Activated gamma-delta T cell (primary cell): ENCODE measurements around the gene ANKS4B.
"Not testable (repeated sequence)": the region's sequence is repeated elsewhere in the genome, so short reads cannot be mapped to it uniquely, and the experiment has no call there.

Experiments
- DNase-seq: peaks from one replicate; lab custom pipeline; 2025; lab: John Stamatoyannopoulos, UW
- total RNA-seq, 2 donors: gene quantifications; one replicate each; lab custom pipeline; 2026; lab: John Stamatoyannopoulos, UW

Gene ANKS4B, protein sequence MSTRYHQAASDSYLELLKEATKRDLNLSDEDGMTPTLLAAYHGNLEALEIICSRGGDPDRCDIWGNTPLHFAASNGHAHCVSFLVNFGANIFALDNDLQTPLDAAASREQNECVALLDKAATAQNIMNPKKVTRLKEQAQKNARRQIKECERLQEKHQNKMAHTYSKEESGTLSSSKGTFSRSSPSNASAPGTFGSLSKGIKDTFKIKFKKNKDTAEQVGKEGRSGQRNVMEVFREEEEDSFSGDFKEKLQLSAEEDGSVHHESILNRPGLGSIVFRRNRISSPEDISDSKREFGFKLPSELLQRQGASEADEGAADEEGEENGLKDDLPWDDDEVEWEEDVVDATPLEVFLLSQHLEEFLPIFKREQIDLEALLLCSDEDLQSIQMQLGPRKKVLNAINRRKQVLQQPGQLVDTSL
- 0 to 0.04 reads per million in 2 donors for total RNA-seq

GRCh38 chr16:21233521-21234150, at the start of gene ANKS4B:
Gene ANKS4B, plus strand, starts transcription at chr16:21233699. Its CDS starts 39 bp downstream, at chr16:21233738.
- no peak for DNase-seq

DNA sequence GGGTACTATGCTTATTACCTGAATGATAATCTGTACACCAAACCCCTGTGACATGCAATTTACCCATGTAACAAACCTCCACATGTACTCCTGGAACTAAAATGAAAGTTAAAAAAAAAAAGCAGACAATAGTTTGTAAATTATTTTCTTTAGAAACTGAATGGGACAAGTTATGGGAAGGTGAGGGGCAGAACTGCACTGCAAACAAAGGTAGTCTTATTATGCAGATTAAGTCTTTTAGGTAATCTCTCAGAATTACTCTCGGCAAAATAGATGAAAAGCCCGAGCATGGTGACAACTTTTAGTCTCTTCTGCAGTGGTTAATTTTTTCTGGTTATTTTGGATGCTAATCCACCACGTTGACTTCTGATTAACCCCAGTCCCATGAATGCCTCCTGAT, 49.5 kb upstream of the ANKS4B start:
- no peak for DNase-seq

- DNase-seq, result no peak
These were observed 48.7 kb upstream of the ANKS4B start for GRCh38 chr16:21184834-21185233.

GRCh38 chr16:21185659-21186325, 47.7 kb upstream of the ANKS4B start:
- DNase-seq, result no peak

DNA sequence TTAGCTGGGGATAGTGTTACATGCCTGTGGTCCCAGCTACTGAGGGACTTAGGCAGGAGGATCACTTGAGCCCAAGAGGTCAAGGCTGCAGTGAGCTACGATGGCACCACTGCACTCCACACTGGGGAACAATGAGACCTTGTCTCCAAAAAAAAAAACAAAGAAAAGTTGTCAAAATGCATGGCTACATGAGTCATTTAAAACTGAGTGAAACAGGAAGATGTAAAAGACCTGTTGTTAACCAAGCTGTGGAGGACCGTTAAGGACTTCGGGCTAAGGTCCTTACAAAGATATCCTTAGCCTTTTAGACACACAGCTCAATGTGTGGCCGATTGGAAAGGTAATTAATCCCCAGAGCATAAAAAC, 47.2 kb upstream of the ANKS4B start:
- no peak for DNase-seq

DNA sequence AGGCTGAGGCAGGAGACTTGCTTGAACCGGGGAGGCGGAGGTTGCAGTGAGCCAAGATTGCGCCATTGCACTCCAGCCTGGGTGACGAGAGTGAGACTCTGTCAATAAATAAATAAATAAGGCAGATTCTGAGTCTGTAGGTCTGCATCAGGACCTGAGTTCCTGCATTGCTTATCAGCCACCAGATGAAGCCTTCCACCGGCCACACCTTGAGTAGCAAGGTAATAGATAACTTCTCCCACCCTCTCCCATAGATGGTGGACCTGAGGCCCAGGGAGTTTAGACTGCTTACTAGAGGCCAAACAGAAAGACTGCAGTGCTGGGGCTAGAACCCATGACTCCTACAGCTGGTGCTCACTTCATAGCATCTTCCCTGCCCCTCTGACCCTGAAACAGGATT, 44.2 kb upstream of the ANKS4B start:
- no peak for DNase-seq

DNA sequence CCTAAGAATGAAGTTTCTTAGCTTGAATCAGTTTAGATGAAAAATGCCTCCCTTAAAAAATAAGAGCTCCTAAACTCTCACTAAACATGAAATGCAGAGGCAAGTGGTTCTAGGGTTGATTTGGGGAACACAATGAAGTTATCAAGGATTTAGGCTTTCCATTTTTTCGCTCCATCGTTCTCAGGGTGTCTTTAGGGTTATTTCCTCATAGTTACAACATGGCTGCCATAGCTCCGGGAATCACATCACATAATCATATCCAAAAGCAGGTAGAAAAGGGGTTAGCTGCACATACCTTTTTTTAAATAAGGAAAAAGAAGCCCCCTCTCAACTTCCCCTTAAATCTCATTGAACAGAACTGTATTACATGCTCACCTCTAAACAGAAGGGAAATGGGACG, 43.5 kb upstream of the ANKS4B start:
- DNase-seq, result no peak

DNA sequence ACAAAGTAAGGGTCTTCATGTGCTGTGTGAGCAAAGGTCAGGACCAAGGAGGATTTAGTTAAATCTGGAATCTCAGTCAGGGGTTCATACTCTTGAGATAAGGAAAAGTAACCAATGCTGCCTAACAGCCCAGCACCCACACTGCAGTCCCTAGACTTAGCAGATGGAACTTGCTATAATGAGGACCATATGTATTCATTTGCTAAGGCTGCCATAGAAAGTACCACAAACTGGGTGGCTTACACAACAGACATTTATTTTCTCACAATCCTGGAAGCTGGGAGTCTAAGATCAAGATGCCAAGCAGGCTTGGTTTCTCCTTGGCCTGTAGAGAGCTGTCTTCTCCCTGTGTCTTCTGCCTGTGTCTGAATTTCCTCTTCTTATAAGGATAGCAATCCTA, 42.9 kb upstream of the ANKS4B start:
- DNase-seq, result no peak

DNA sequence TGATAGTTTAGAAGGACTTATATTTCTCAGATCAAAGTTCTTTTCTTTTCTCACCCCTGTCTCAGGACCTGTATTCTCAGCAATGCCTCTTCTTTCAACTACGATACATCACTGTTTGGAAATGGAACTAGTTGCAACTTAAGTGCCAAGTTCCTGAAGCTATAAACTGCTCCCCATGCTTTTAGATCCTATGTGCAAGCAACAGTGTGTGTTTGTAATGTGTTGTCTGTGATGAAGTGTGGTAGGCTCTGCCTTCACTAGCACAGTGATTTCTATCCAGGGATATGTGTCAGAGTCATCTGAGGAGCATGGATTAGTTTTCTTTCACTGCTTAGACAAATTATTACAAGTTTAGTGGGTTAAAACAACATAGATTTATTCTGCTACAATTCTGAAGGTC, 40.5 kb upstream of the ANKS4B start:
- no peak for DNase-seq

DNA sequence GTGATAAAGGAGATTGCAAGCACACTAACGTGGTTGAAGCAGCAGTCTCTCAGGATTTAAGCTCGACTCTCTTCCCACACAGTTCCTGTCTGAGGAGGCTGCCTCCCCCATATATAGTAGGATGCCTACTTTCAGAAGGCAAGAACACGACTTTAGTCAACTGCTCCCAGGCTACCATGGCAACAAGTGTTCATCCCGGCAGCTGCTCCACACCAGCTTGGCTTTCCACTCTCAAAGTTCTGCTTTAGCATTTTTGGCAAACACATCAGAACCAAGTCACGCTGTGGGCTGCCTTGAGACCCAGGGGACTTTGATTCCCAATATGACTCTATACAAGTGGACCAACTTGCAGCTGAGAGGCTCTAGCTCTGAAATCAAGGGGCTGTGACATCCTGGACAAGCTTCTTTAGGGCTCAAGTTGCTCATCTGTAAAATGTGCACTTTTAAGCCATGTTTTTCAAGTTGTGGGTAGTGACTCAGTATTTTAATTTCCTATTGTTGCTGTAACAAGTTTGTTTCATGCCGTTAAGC, 38.7 kb upstream of the ANKS4B start:
- DNase-seq, result no peak

GRCh38 chr16:21195330-21195729, 38.2 kb upstream of the ANKS4B start:
- DNase-seq, result not testable (repeated sequence)

GRCh38 chr16:21197112-21197511, 36.4 kb upstream of the ANKS4B start:
- no peak for DNase-seq

GRCh38 chr16:21197621-21198020, 35.9 kb upstream of the ANKS4B start:
- DNase-seq, result no peak

- DNase-seq, result no peak
These were observed 33.8 kb upstream of the ANKS4B start for GRCh38 chr16:21199607-21200218.

GRCh38 chr16:21203155-21203797, 30.2 kb upstream of the ANKS4B start:
- DNase-seq, result no peak

DNA sequence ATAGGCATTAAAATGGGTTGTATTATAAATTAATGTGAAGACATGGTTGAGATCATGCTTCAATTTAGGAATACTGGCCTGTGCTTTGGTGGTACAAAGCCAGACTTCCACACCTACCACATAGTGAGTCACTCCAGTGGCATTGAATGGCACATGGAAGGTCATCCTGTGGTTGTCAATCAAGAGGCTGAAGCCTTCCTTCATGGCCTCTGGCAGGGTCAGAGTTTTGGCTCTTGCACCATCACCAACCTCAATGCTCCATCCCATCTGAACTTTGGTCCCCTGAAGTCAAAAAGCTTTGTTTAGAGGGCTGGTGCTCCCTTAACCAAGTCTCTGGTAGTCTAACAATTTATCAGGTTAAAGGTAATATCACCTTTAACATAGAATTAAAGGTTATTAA, 28.2 kb upstream of the ANKS4B start:
- no peak for DNase-seq

DNA sequence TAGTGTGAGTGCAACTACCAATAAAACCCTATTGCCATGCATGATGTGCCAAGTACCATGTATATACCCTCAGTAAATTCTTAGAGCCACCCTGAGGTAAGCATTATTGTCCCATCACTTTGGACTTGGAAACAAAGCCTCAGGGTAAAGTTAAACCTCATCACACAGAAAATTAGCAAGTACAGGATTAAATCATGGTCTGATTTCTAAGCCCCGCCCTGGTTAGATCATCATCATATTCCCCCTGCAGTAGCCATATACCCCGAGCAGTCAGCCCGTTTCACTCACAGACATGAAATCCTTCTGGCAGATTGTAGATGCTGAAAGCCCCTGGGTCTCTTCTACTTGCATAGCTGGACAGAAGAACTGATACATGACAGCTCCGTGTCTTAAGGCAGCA, 26.9 kb upstream of the ANKS4B start:
- no peak for DNase-seq

DNA sequence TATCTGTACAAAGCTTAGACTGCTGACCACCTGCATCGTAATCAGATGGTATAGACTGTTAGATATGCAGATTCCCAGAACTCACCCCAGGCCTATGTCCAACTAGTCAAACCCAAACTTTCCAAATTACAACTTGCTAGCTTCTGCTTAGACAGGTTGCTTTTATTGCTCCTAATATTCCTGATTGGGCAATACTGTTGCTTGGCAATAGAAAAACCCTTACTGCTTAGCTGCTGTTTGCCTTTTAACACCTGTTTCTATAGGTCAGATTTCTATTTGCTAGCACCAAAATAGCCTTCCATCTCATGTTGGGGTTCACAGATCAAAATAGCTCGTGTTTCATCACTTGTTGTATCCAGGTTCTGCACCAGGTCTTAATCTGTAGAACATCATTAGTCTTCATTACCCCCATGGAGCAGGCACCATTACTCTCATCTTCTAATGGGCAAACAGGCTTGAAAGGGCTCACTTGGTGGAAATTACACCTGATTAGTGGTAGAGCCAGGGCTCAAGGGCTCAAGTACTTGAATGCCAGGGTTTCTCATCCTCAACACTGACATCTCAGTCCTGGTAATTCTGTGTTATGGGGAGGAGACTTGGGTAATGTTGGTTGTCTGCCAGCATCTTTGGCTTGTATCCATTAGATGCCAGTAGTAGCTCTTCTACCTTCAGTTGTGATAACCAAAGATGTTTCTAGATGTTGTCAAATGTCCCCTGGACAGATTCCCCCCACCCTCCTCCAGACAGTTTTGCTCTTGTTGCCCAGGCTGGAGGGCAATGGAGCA, 24.9 kb upstream of the ANKS4B start:
- DNase-seq, result no peak

- no peak for DNase-seq
These were observed 22.0 kb upstream of the ANKS4B start, which contains the start of gene ZP2 for GRCh38 chr16:21211486-21211885. Gene ZP2, minus strand, starts transcription at chr16:21211574. Its CDS starts 27 bp downstream, at chr16:21211547.

- no peak for DNase-seq
These were observed 19.4 kb upstream of the ANKS4B start for GRCh38 chr16:21214086-21214485.

- DNase-seq, result no peak
These were observed 16.4 kb upstream of the ANKS4B start for GRCh38 chr16:21217121-21217520.
